Upper lobe of right lung (tissue), 1 donor: ENCODE results near the gene CREM. TPM values are rescaled to one million over a fixed set of nuclear protein-coding genes. Genes with fewer than 3 reads are reported as not detected.

Source experiments
- ATAC-seq: fragments of 200-7000 bp; cut with Tn5 transposase; one replicate; pipeline ENCODE4 v1.9.1; 2020; ENCODE audit warnings: mild to moderate bottlenecking, moderate library complexity
- DNase-seq: peaks from one replicate; pipeline ENCODE4 v3.0.0-alpha.2; 2020
- H3K27ac ChIP-seq: fragments of 200-600 bp; one replicate; pipeline ENCODE4 v1.8.0; 2022
- H3K27me3 ChIP-seq: fragments of 200-600 bp; one replicate; pipeline ENCODE4 v1.8.0; 2022; ENCODE audit warnings: mild to moderate bottlenecking
- H3K36me3 ChIP-seq: fragments of 200-600 bp; one replicate; pipeline ENCODE4 v1.8.0; 2022
- H3K4me1 ChIP-seq: fragments of 200-600 bp; one replicate; pipeline ENCODE4 v1.8.0; 2022
- H3K4me3 ChIP-seq: fragments of 200-600 bp; one replicate; pipeline ENCODE4 v1.8.0; 2022; ENCODE audit warnings: mild to moderate bottlenecking
- H3K9me3 ChIP-seq: fragments of 200-600 bp; one replicate; pipeline ENCODE4 v1.8.0; 2022
- CTCF ChIP-seq: fragments of 200-600 bp; IDR thresholded peaks from one replicate; pipeline ENCODE4 v1.8.0; 2022; ENCODE audit warnings: antibody characterized with exemption
- intact Hi-C: fragments of 100-400 bp; cut with DNase I; formaldehyde crosslinking; loops from one replicate; pipeline ENCODE4 v1.11.0; 2022
- total RNA-seq: library from RNA; stranded (reverse); fragmentation: NEBNext Ultra II Directional; extraction: Animal tissue kit (Norgen Biotek cat#: 25700); gene quantifications from one replicate; pipeline ENCODE4 v1.2.1, GENCODE V29; 2021
- donor health status: DM: no; HTN: yes; CAD: no; lungs with severe emphysema.

Gene CREM
- total RNA-seq, 1 donor from 2014 or later: 24.3 TPM

- intact Hi-C loops: no loop called here
- no peaks in the 10 kb centered on the region for H3K27me3 ChIP-seq
- TF ChIP-seq CTCF: no peak
- ATAC-seq: no peak
- H3K9me3 ChIP-seq: no peaks in the 10 kb centered on the region
- no peaks in the 10 kb centered on the region for H3K36me3 ChIP-seq
- no peak for DNase-seq
- no peak overlapping the region for H3K27ac ChIP-seq
- H3K4me3 ChIP-seq: no peak overlapping the region
- no peaks in the 10 kb centered on the region for H3K4me1 ChIP-seq
Measured at GRCh38 chr10:35204650-35205319, 78.1 kb downstream of the CREM start.

GRCh38 chr10:35206274-35206673 lies 79.6 kb downstream of the CREM start:
- Histone ChIP-seq H3K4me1 (peaks cover 3% of the 10 kb centered on the region), H3K9me3 (no peaks in the 10 kb centered on the region), H3K27me3 (no peaks in the 10 kb centered on the region), H3K27ac (no peak overlapping the region), H3K36me3 (no peaks in the 10 kb centered on the region), H3K4me3 (no peak overlapping the region)
- no peak for TF ChIP-seq CTCF
- intact Hi-C loops: no loop called here
- ATAC-seq (no peak), DNase-seq (no peak)

GRCh38 chr10:35208536-35208935 lies 81.9 kb downstream of the CREM start:
- Histone ChIP-seq H3K4me1 (peaks cover 3% of the 10 kb centered on the region), H3K4me3 (no peak overlapping the region), H3K27ac (no peak overlapping the region), H3K27me3 (no peaks in the 10 kb centered on the region), H3K9me3 (no peaks in the 10 kb centered on the region), H3K36me3 (no peaks in the 10 kb centered on the region)
- no peak for TF ChIP-seq CTCF
- ATAC-seq: peak; percentile 43
- no peak for DNase-seq
- intact Hi-C loops: no loop called here

- H3K36me3 ChIP-seq: no peaks in the 10 kb centered on the region
- intact Hi-C loops: no loop called here
- TF ChIP-seq CTCF: no peak
Measured at GRCh38 chr10:35208949-35209613, 82.4 kb downstream of the CREM start.

GRCh38 chr10:35210961-35211360 lies 84.3 kb downstream of the CREM start:
- no peaks in the 10 kb centered on the region for H3K9me3 ChIP-seq
- intact Hi-C loops: no loop called here
- peaks cover 3% of the 10 kb centered on the region for H3K4me1 ChIP-seq
- no peak overlapping the region for H3K27ac ChIP-seq
- DNase-seq (no peak), ATAC-seq (no peak)
- H3K4me3 ChIP-seq: no peak overlapping the region
- H3K36me3 ChIP-seq: no peaks in the 10 kb centered on the region
- no peak for TF ChIP-seq CTCF
- H3K27me3 ChIP-seq: no peaks in the 10 kb centered on the region

More at GRCh38 chr10:35208949-35209613, 82.4 kb downstream of the CREM start:
- Histone ChIP-seq H3K9me3 (no peaks in the 10 kb centered on the region), H3K27ac (no peak overlapping the region), H3K27me3 (no peaks in the 10 kb centered on the region), H3K4me1 (peaks cover 3% of the 10 kb centered on the region), H3K4me3 (no peak overlapping the region)
- ATAC-seq: no peak
- DNase-seq: no peak
